ENCODE measurements around the gene MADD.

GRCh38 chr11:47369676-47370075 lies 99.7 kb downstream of the MADD start:
- TF ChIP-seq HDAC6 (IDR thresholded peaks at IDR 0.05; ENCODE audit: unreplicated experiment) (no peak), NFYB (IDR thresholded peaks at IDR 0.05; ENCODE audit: insufficient read depth, low read depth, low read length) (no peak)

Data from GM12878 (cell line).